Measurements from ENCODE around the gene SCAI.
"Not testable (repeated sequence)": the region's sequence is repeated elsewhere in the genome, so short reads cannot be mapped to it uniquely, and the experiment has no call there.

The SCAI gene

GRCh38 chr9:125103021-125103420 is 40.3 kb downstream of the SCAI start:
- Histone ChIP-seq H3K27me3 (ENCODE audit: control insufficient read depth, insufficient read depth, low read length) (no peaks in the 10 kb centered on the region), H3K4me3 (ENCODE audit: low read depth, low read length) (no peak overlapping the region), H3K9ac (ENCODE audit: low read depth, low read length) (no peak overlapping the region), H3K36me3 (ENCODE audit: control insufficient read depth, insufficient read depth, low read length) (no peaks in the 10 kb centered on the region), H3K27ac (ENCODE audit: low read depth, low read length) (no peak overlapping the region), H3K9me3 (ENCODE audit: control insufficient read depth, insufficient read depth, low read length) (no peaks in the 10 kb centered on the region), H3K4me1 (ENCODE audit: control insufficient read depth, insufficient read depth, low read length) (no peaks in the 10 kb centered on the region)

GRCh38 chr9:125100822-125101221 is 42.5 kb downstream of the SCAI start:
- no peaks in the 10 kb centered on the region for H3K27me3 ChIP-seq (ENCODE audit: control insufficient read depth, insufficient read depth, low read length)
- H3K36me3 ChIP-seq (ENCODE audit: control insufficient read depth, insufficient read depth, low read length), result no peaks in the 10 kb centered on the region
- no peak overlapping the region for H3K9ac ChIP-seq (ENCODE audit: low read depth, low read length)
- H3K4me3 ChIP-seq (ENCODE audit: low read depth, low read length), result no peak overlapping the region
- H3K4me1 ChIP-seq (ENCODE audit: control insufficient read depth, insufficient read depth, low read length), result no peaks in the 10 kb centered on the region
- no peaks in the 10 kb centered on the region for H3K9me3 ChIP-seq (ENCODE audit: control insufficient read depth, insufficient read depth, low read length)
- no peak overlapping the region for H3K27ac ChIP-seq (ENCODE audit: low read depth, low read length)

- Histone ChIP-seq H3K9ac (ENCODE audit: low read depth, low read length) (no peak overlapping the region), H3K36me3 (ENCODE audit: control insufficient read depth, insufficient read depth, low read length) (0 out of 2 replicates have a peak, but pooled peaks cover 5% of the 10 kb centered on the region), H3K27me3 (ENCODE audit: control insufficient read depth, insufficient read depth, low read length) (no peaks in the 10 kb centered on the region), H3K4me3 (ENCODE audit: low read depth, low read length) (no peak overlapping the region), H3K27ac (ENCODE audit: low read depth, low read length) (no peak overlapping the region), H3K4me1 (ENCODE audit: control insufficient read depth, insufficient read depth, low read length) (no peaks in the 10 kb centered on the region), H3K9me3 (ENCODE audit: control insufficient read depth, insufficient read depth, low read length) (no peaks in the 10 kb centered on the region)
Observed at GRCh38 chr9:125099816-125100215, 43.5 kb downstream of the SCAI start.

GRCh38 chr9:125095821-125096443 is 47.4 kb downstream of the SCAI start:
- Histone ChIP-seq H3K27ac (ENCODE audit: low read depth, low read length) (no peak overlapping the region), H3K4me3 (ENCODE audit: low read depth, low read length) (no peak overlapping the region), H3K9me3 (ENCODE audit: control insufficient read depth, insufficient read depth, low read length) (no peaks in the 10 kb centered on the region), H3K27me3 (ENCODE audit: control insufficient read depth, insufficient read depth, low read length) (no peaks in the 10 kb centered on the region), H3K4me1 (ENCODE audit: control insufficient read depth, insufficient read depth, low read length) (no peaks in the 10 kb centered on the region), H3K36me3 (ENCODE audit: control insufficient read depth, insufficient read depth, low read length) (0 out of 2 replicates have a peak, but pooled peaks cover 5% of the 10 kb centered on the region), H3K9ac (ENCODE audit: low read depth, low read length) (no peak overlapping the region)

DNA sequence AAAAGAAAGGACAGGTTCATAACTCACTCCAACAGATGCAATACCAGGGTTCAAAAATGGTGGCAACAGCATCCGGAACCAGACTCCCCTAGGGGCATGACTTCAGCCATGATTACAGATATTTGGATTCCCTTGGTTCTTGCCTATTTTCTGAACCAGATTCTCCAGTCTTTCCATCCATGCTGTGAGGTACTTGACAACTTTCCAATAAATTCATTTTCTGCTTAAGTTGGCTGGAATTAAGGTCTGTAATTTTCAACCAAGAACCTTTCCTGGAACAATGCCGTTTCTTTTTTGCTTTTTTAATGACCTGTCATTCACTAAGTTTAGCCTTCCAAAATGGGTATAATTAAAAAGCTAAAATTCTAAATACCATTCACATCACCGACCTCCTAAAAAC is 52.2 kb downstream of the SCAI start:
- H3K4me1 ChIP-seq (ENCODE audit: control insufficient read depth, insufficient read depth, low read length), result peaks cover 9% of the 10 kb centered on the region; the same call in 1 of the 2 replicates
- H3K4me3 ChIP-seq (ENCODE audit: low read depth, low read length), result no peak overlapping the region
- H3K36me3 ChIP-seq (ENCODE audit: control insufficient read depth, insufficient read depth, low read length), result 0 out of 2 replicates have a peak, but pooled peaks cover 5% of the 10 kb centered on the region
- no peak overlapping the region for H3K9ac ChIP-seq (ENCODE audit: low read depth, low read length)
- no peaks in the 10 kb centered on the region for H3K9me3 ChIP-seq (ENCODE audit: control insufficient read depth, insufficient read depth, low read length)
- H3K27me3 ChIP-seq (ENCODE audit: control insufficient read depth, insufficient read depth, low read length), result no peaks in the 10 kb centered on the region
- no peak overlapping the region for H3K27ac ChIP-seq (ENCODE audit: low read depth, low read length)

DNA sequence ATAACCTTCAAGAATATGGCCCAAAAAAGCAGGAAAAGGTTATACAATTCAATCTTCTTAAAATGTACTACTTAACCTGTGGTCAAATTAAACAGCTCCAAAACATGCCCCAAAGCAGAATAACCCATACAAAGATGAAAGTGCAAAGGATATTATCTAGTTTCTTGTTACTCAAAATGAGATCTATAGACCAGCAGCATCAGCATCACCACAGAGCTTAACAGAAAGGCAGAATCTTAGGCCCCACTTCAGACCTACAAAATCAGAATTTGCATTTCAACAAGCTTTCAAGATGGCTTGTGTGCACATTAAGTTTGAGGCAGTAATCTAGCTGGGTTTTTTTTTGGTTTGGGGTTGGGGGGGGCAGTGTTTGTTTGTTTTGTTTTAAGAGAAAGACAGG is 54.0 kb downstream of the SCAI start:
- Histone ChIP-seq H3K36me3 (ENCODE audit: control insufficient read depth, insufficient read depth, low read length) (no peaks in the 10 kb centered on the region), H3K9ac (ENCODE audit: low read depth, low read length) (no peak overlapping the region), H3K27me3 (ENCODE audit: control insufficient read depth, insufficient read depth, low read length) (no peaks in the 10 kb centered on the region), H3K4me1 (ENCODE audit: control insufficient read depth, insufficient read depth, low read length) (peaks cover 9% of the 10 kb centered on the region; the same call in 1 of the 2 replicates), H3K9me3 (ENCODE audit: control insufficient read depth, insufficient read depth, low read length) (no peaks in the 10 kb centered on the region), H3K4me3 (ENCODE audit: low read depth, low read length) (no peak overlapping the region), H3K27ac (ENCODE audit: low read depth, low read length) (no peak overlapping the region)

GRCh38 chr9:125088752-125089151 is 54.6 kb downstream of the SCAI start:
- H3K27ac ChIP-seq (ENCODE audit: low read depth, low read length), result no peak overlapping the region
- peaks cover 2% of the 10 kb centered on the region for H3K9me3 ChIP-seq (ENCODE audit: control insufficient read depth, insufficient read depth, low read length)
- H3K4me1 ChIP-seq (ENCODE audit: control insufficient read depth, insufficient read depth, low read length), result peaks cover 9% of the 10 kb centered on the region; the same call in 1 of the 2 replicates
- no peak overlapping the region for H3K9ac ChIP-seq (ENCODE audit: low read depth, low read length)
- no peak overlapping the region for H3K4me3 ChIP-seq (ENCODE audit: low read depth, low read length)
- no peaks in the 10 kb centered on the region for H3K27me3 ChIP-seq (ENCODE audit: control insufficient read depth, insufficient read depth, low read length)
- 0 out of 2 replicates have a peak, but pooled peaks cover under 1% of the 10 kb centered on the region for H3K36me3 ChIP-seq (ENCODE audit: control insufficient read depth, insufficient read depth, low read length)

DNA sequence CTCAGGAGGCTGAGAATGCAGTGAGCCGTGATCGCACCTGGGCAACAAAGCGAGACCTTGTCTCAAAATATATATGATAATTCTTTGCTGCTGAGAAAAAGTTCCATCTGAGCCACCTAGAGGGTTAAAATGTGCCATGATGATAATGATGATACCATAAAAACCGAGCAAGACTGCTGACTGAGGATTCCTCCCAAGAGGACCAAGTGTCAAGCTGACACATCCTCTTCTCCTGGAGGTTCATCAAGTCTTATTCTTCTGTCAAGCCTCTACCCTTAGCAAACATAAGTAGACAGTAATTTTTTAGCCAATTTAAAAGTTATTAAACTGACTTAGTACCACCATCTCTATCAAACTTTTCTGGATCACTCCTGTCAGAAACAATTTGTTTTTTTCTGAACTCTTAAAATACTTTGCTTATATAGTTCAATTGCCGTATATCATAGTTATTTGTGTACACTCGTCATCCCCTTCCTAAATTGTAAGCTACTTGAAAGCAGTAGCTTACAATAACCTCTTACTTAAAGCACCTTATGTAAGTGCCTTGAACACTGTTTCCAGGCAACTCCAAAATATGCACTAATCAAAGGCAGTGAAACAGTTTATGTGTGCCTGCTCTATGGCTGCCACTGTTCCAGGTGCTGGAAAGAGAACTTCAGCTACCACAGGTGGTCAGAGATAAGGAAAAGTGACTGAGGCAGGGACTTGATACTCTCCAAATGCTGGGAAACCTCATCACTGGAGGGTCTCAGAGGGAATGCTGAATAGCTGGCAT is 57.4 kb downstream of the SCAI start:
- peaks cover 20% of the 10 kb centered on the region for H3K9me3 ChIP-seq (ENCODE audit: control insufficient read depth, insufficient read depth, low read length)
- H3K27ac ChIP-seq (ENCODE audit: low read depth, low read length), result no peak overlapping the region
- H3K27me3 ChIP-seq (ENCODE audit: control insufficient read depth, insufficient read depth, low read length), result no peaks in the 10 kb centered on the region
- no peak overlapping the region for H3K4me3 ChIP-seq (ENCODE audit: low read depth, low read length)
- no peak overlapping the region for H3K9ac ChIP-seq (ENCODE audit: low read depth, low read length)
- peaks cover 9% of the 10 kb centered on the region; the same call in 1 of the 2 replicates for H3K4me1 ChIP-seq (ENCODE audit: control insufficient read depth, insufficient read depth, low read length)
- 0 out of 2 replicates have a peak, but pooled peaks cover 2% of the 10 kb centered on the region for H3K36me3 ChIP-seq (ENCODE audit: control insufficient read depth, insufficient read depth, low read length)

- peaks cover 20% of the 10 kb centered on the region for H3K9me3 ChIP-seq (ENCODE audit: control insufficient read depth, insufficient read depth, low read length)
- not testable (repeated sequence) for H3K9ac ChIP-seq (ENCODE audit: low read depth, low read length); H3K4me3 ChIP-seq (ENCODE audit: low read depth, low read length); H3K27ac ChIP-seq (ENCODE audit: low read depth, low read length); H3K4me1 ChIP-seq (ENCODE audit: control insufficient read depth, insufficient read depth, low read length); H3K36me3 ChIP-seq (ENCODE audit: control insufficient read depth, insufficient read depth, low read length); H3K27me3 ChIP-seq (ENCODE audit: control insufficient read depth, insufficient read depth, low read length)
Observed at GRCh38 chr9:125082197-125082596, 61.1 kb downstream of the SCAI start.

DNA sequence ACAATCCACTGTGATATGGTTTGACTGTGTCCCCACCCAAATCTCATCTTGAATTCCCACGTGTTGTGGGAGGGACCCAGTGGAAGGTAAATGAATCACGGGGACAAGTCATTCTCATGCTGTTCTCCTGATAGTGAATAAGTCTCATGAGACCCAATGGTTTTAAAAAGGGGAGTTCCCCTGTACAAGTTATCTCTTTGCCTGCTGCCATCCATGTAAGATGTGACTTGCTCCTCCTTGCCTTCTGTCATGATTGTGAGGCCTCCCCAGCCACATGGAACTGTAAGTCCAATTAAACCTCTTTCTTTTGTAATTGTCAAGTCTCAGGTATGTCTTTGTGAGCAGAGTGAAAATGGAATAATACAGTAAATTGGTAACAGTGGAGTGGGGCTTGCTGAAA is 62.5 kb downstream of the SCAI start:
- H3K9ac ChIP-seq (ENCODE audit: low read depth, low read length); H3K36me3 ChIP-seq (ENCODE audit: control insufficient read depth, insufficient read depth, low read length); H3K27ac ChIP-seq (ENCODE audit: low read depth, low read length); H3K4me1 ChIP-seq (ENCODE audit: control insufficient read depth, insufficient read depth, low read length); H3K4me3 ChIP-seq (ENCODE audit: low read depth, low read length); H3K27me3 ChIP-seq (ENCODE audit: control insufficient read depth, insufficient read depth, low read length): not testable (repeated sequence)
- H3K9me3 ChIP-seq (ENCODE audit: control insufficient read depth, insufficient read depth, low read length), result peaks cover 20% of the 10 kb centered on the region

DNA sequence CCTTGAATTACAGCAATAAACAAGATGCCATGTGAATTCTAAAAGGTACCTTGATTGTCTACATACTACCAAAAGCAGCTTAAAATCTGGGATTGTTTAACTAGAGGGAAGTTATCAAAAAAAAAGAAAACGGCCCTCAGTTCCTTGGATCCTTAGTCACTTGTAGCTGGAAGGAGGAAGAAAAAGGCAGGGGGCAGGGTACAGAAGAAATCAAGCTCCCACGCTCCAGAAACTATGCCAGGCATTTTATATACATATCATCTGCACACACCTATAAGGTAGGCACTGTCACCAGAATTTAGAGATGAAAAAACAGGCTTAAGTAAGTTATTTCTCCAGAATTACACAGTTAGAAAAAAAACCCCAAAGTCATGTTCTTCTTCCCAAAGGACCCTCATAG is 63.4 kb downstream of the SCAI start:
- Histone ChIP-seq H3K27ac (ENCODE audit: low read depth, low read length) (no peak overlapping the region), H3K4me3 (ENCODE audit: low read depth, low read length) (no peak overlapping the region), H3K9me3 (ENCODE audit: control insufficient read depth, insufficient read depth, low read length) (peaks cover 20% of the 10 kb centered on the region), H3K9ac (ENCODE audit: low read depth, low read length) (no peak overlapping the region), H3K27me3 (ENCODE audit: control insufficient read depth, insufficient read depth, low read length) (no peaks in the 10 kb centered on the region), H3K36me3 (ENCODE audit: control insufficient read depth, insufficient read depth, low read length) (0 out of 2 replicates have a peak, but pooled peaks cover 2% of the 10 kb centered on the region), H3K4me1 (ENCODE audit: control insufficient read depth, insufficient read depth, low read length) (no peaks in the 10 kb centered on the region)

Data from HUES48 (cell line).